Neural progenitor cell (in vitro differentiated cells): ENCODE measurements around the gene GPR137C. TPM values are rescaled to one million over a fixed set of nuclear protein-coding genes. Genes with fewer than 3 reads are reported as not detected.
"Not testable (repeated sequence)": the region's sequence is repeated elsewhere in the genome, so short reads cannot be mapped to it uniquely, and the experiment has no call there.

Experiments
- DNase-seq: peaks from one replicate; pipeline ENCODE4 v3.0.0-alpha.2; 2016; ENCODE audit warnings: low spot score
- H2AFZ ChIP-seq: fragments of 200-600 bp; sonication (generic); replicated peaks from 2 replicates; pipeline ENCODE4 v1.6.1; 2016; ENCODE audit warnings: antibody characterized with exemption
- H3F3A ChIP-seq: fragments of 200-600 bp; sonication (generic); 2 replicates; pipeline ENCODE4 v1.6.1; 2016; ENCODE audit warnings: antibody characterized with exemption, low read depth
- H3K27ac ChIP-seq: fragments of 200-600 bp; sonication (generic); 2 replicates; pipeline ENCODE4 v1.5.1; 2016; ENCODE audit warnings: mild to moderate bottlenecking
- H3K27me3 ChIP-seq: fragments of 200-600 bp; sonication (generic); 2 replicates; pipeline ENCODE4 v1.6.1; 2016; ENCODE audit warnings: mild to moderate bottlenecking, moderate library complexity
- H3K36me3 ChIP-seq: fragments of 200-600 bp; sonication (generic); 2 replicates; pipeline ENCODE4 v1.5.1; 2016
- H3K4me1 ChIP-seq: fragments of 200-600 bp; sonication (generic); 2 replicates; pipeline ENCODE4 v1.6.1; 2016; ENCODE audit warnings: mixed run types
- H3K4me2 ChIP-seq: fragments of 200-600 bp; sonication (generic); 2 replicates; pipeline ENCODE4 v1.6.1; 2016
- H3K4me3 ChIP-seq: fragments of 200-600 bp; sonication (generic); 2 replicates; pipeline ENCODE4 v1.5.1; 2016
- H3K79me2 ChIP-seq: fragments of 200-600 bp; sonication (generic); 2 replicates; pipeline ENCODE4 v1.6.1; 2016; ENCODE audit warnings: low read depth
- H3K9ac ChIP-seq: fragments of 200-600 bp; sonication (generic); 2 replicates; pipeline ENCODE4 v1.6.1; 2016
- H3K9me3 ChIP-seq: fragments of 200-600 bp; sonication (generic); 2 replicates; pipeline ENCODE4 v1.5.1; 2016; ENCODE audit warnings: low read depth
- H4K20me1 ChIP-seq: fragments of 200-600 bp; sonication (generic); 2 replicates; pipeline ENCODE4 v1.6.1; 2016; ENCODE audit warnings: low read depth
- H3K27ac Mint-ChIP-seq: 3 replicates; pipeline ENCODE4 v1.8.0; 2021; ENCODE audit warnings: mixed read lengths
- H3K27me3 Mint-ChIP-seq: 2 replicates; pipeline ENCODE4 v1.8.0; 2022; ENCODE audit warnings: low read depth, mild to moderate bottlenecking, inconsistent platforms, moderate library complexity, mixed read lengths; ENCODE audit not compliant: insufficient read depth
- H3K36me3 Mint-ChIP-seq: 3 replicates; pipeline ENCODE4 v1.8.0; 2021; ENCODE audit warnings: mixed read lengths
- H3K4me1 Mint-ChIP-seq: 3 replicates; pipeline ENCODE4 v1.8.0; 2021; ENCODE audit warnings: mixed read lengths
- H3K4me3 Mint-ChIP-seq: 3 replicates; pipeline ENCODE4 v1.8.0; 2021; ENCODE audit warnings: mild to moderate bottlenecking, moderate library complexity, mixed read lengths
- H3K9me3 Mint-ChIP-seq: 3 replicates; pipeline ENCODE4 v1.8.0; 2020; ENCODE audit warnings: mixed read lengths
- EZH2 ChIP-seq: fragments of 200-600 bp; sonication (generic); IDR thresholded peaks from 2 replicates; pipeline ENCODE4 v1.6.1; 2017; ENCODE audit warnings: antibody characterized with exemption, mild to moderate bottlenecking, moderate library complexity
- EZH2phosphoT487 ChIP-seq: fragments of 200-600 bp; sonication (generic); IDR thresholded peaks from 2 replicates; pipeline ENCODE4 v1.6.1; 2017; ENCODE audit warnings: antibody characterized with exemption
- total RNA-seq: library from RNA; depleted of rRNA; stranded (reverse); fragments of >200 nt; gene quantifications from 2 replicates; pipeline ENCODE4 v1.2.3, GENCODE V29; 2015; ENCODE audit warnings: low replicate concordance
- TF ChIP-seq, protein P1 (sequence below): fragments of 200-600 bp; sonication (generic); IDR thresholded peaks from 2 replicates; pipeline ENCODE4 v1.5.1; 2017; ENCODE audit warnings: antibody characterized with exemption, mild to moderate bottlenecking

Gene GPR137C
- total RNA-seq, 1 donor from 2014 or later = 9.3 TPM

DNA sequence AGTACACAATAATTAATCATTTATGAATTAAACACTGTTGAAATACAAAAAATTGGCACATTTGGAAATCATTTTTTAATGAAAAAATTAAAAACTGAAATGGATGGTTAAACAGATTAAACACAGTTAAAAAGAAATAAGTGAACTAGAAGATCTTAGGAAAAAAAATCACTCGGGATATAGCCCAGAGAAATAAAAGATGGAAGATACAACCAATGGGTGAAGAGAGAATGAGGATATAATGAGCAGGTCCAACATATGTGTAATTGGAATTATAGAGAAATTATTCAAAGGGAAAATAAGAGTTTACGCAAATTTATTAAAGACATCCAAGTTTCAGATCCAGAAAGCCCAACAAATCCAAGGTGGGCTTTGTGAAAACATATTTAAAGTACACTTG, 6.1 kb downstream of the GPR137C start:
- peaks cover 27% of the 10 kb centered on the region for H3K36me3 Mint-ChIP-seq
- no peaks in the 10 kb centered on the region for H3K9me3 ChIP-seq
- no peak overlapping the region for H3K27ac Mint-ChIP-seq
- no peaks in the 10 kb centered on the region for H3K36me3 ChIP-seq
- peaks cover 10% of the 10 kb centered on the region for H3K9me3 Mint-ChIP-seq
- peaks cover 21% of the 10 kb centered on the region for H3K4me1 ChIP-seq
- H3K4me3 ChIP-seq = no peak overlapping the region
- no peak overlapping the region for H3K4me2 ChIP-seq
- no peak overlapping the region for H3K9ac ChIP-seq
- H3K4me3 Mint-ChIP-seq = no peak overlapping the region
- peaks cover 43% of the 10 kb centered on the region for H3K79me2 ChIP-seq
- H3K4me1 Mint-ChIP-seq = peaks cover 7% of the 10 kb centered on the region
- H3F3A ChIP-seq = peaks cover under 1% of the 10 kb centered on the region
- TF ChIP-seq EZH2 (no peak), EZH2phosphoT487 (no peak)
- TF ChIP-seq, protein P1, sequence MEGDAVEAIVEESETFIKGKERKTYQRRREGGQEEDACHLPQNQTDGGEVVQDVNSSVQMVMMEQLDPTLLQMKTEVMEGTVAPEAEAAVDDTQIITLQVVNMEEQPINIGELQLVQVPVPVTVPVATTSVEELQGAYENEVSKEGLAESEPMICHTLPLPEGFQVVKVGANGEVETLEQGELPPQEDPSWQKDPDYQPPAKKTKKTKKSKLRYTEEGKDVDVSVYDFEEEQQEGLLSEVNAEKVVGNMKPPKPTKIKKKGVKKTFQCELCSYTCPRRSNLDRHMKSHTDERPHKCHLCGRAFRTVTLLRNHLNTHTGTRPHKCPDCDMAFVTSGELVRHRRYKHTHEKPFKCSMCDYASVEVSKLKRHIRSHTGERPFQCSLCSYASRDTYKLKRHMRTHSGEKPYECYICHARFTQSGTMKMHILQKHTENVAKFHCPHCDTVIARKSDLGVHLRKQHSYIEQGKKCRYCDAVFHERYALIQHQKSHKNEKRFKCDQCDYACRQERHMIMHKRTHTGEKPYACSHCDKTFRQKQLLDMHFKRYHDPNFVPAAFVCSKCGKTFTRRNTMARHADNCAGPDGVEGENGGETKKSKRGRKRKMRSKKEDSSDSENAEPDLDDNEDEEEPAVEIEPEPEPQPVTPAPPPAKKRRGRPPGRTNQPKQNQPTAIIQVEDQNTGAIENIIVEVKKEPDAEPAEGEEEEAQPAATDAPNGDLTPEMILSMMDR = no peak
- DNase-seq = no peak
- H4K20me1 ChIP-seq = no peaks in the 10 kb centered on the region
- H2AFZ ChIP-seq = no peak overlapping the region
- no peak overlapping the region for H3K27ac ChIP-seq
- peaks cover 6% of the 10 kb centered on the region for H3K27me3 Mint-ChIP-seq
- no peaks in the 10 kb centered on the region for H3K27me3 ChIP-seq

DNA sequence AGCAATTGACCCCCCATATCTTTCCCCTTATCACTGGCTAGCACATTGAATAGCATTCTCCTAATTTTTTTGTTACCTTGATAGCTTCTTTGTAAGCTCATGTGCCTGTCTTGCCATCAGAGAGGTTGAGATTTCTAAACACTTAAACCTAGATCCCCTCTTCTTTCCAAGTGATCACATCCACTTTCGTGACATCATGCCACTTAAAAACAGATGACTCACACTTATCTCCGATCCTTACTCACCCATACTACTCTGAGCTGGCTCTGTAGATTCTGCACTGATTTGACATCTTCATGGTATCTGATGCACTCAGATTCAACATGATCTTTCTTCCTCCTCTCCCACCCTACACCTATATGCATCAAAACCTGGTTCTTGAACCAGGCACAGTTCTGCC, 10.5 kb downstream of the GPR137C start:
- H3K27ac ChIP-seq = no peak overlapping the region
- H3K36me3 ChIP-seq = no peaks in the 10 kb centered on the region
- peaks cover 24% of the 10 kb centered on the region for H3K36me3 Mint-ChIP-seq
- H3K4me1 ChIP-seq = no peaks in the 10 kb centered on the region
- no peak overlapping the region for H3K4me3 Mint-ChIP-seq
- no peaks in the 10 kb centered on the region for H4K20me1 ChIP-seq
- no peaks in the 10 kb centered on the region for H3K27me3 ChIP-seq
- H3K4me1 Mint-ChIP-seq = no peaks in the 10 kb centered on the region
- no peak overlapping the region for H3K4me2 ChIP-seq
- no peak overlapping the region for H2AFZ ChIP-seq
- no peaks in the 10 kb centered on the region for H3F3A ChIP-seq
- H3K9me3 Mint-ChIP-seq = peaks cover 10% of the 10 kb centered on the region
- no peaks in the 10 kb centered on the region for H3K79me2 ChIP-seq
- DNase-seq = no peak
- H3K9ac ChIP-seq = no peak overlapping the region
- TF ChIP-seq EZH2 (no peak), EZH2phosphoT487 (no peak)
- TF ChIP-seq, protein P1 = no peak
- H3K9me3 ChIP-seq = no peaks in the 10 kb centered on the region
- peaks cover 6% of the 10 kb centered on the region for H3K27me3 Mint-ChIP-seq
- no peak overlapping the region for H3K27ac Mint-ChIP-seq
- H3K4me3 ChIP-seq = no peak overlapping the region

DNA sequence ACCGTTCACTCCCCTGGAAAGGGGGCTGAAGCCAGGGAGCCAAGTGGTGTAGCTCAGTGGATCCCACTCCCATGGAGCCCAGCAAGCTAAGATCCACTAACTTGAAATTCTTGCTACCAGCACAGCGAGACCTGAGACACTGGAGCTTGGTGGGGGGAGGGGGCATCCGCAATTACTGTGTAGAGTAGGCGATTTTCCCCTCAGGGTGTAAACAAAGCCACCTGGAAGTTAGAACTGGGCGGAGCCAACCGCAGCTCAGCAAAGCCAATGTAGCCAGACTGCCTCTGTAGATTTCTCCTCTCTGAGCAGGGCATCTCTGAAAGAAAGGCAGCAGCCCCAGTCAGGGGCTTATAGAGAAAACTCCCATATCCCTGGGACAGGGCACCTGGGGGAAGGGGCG, 15.8 kb downstream of the GPR137C start:
- peaks cover 23% of the 10 kb centered on the region for H3K36me3 Mint-ChIP-seq
- H3K79me2 ChIP-seq, H3K27ac Mint-ChIP-seq, DNase-seq, H3K27me3 Mint-ChIP-seq, H3K4me3 Mint-ChIP-seq, H3K9ac ChIP-seq, H2AFZ ChIP-seq, H3K4me2 ChIP-seq, H3K36me3 ChIP-seq, H3K4me1 Mint-ChIP-seq, H3K27ac ChIP-seq, H3F3A ChIP-seq, H4K20me1 ChIP-seq, H3K4me3 ChIP-seq, H3K9me3 ChIP-seq, H3K4me1 ChIP-seq, H3K27me3 ChIP-seq: not testable (repeated sequence)
- H3K9me3 Mint-ChIP-seq = peaks cover 47% of the 10 kb centered on the region

DNA sequence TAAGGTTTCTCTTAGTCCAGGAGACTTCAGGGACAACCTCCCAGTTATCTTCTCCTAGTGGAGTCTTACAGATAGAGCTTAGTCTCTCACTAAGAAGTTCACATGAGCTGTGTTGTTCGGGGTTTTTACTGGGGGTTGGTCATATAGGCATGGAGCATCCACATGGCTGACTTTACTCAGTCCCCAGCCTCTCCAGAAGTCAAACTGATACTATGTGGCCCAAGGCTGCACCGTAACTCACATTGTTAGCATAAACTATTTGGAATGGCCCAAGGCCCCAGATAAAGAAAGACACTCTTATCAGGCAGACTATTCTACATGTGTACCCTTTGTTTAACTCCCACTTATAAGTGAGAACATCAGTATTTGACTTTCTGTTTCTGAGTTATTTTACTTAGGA, 23.2 kb downstream of the GPR137C start:
- TF ChIP-seq EZH2 (no peak), EZH2phosphoT487 (no peak)
- TF ChIP-seq, protein P1 = no peak
- Histone ChIP-seq H3K4me1 (no peaks in the 10 kb centered on the region), H3K4me3 (no peak overlapping the region), H3K36me3 (no peaks in the 10 kb centered on the region), H3K79me2 (no peaks in the 10 kb centered on the region), H3K4me2 (no peak overlapping the region), H3K27me3 (no peaks in the 10 kb centered on the region), H3K9me3 (peaks cover 12% of the 10 kb centered on the region), H3K27ac (no peak overlapping the region), H2AFZ (no peak overlapping the region), H4K20me1 (no peaks in the 10 kb centered on the region), H3F3A (no peaks in the 10 kb centered on the region), H3K9ac (no peak overlapping the region)
- H3K4me1 Mint-ChIP-seq = no peaks in the 10 kb centered on the region
- no peak overlapping the region for H3K27ac Mint-ChIP-seq
- no peak overlapping the region for H3K4me3 Mint-ChIP-seq
- H3K36me3 Mint-ChIP-seq = peaks cover 8% of the 10 kb centered on the region
- peaks cover 2% of the 10 kb centered on the region for H3K27me3 Mint-ChIP-seq
- no peak for DNase-seq
- H3K9me3 Mint-ChIP-seq = peaks cover 37% of the 10 kb centered on the region
